ENCODE results near the gene PRPF40B.

The PRPF40B gene

DNA sequence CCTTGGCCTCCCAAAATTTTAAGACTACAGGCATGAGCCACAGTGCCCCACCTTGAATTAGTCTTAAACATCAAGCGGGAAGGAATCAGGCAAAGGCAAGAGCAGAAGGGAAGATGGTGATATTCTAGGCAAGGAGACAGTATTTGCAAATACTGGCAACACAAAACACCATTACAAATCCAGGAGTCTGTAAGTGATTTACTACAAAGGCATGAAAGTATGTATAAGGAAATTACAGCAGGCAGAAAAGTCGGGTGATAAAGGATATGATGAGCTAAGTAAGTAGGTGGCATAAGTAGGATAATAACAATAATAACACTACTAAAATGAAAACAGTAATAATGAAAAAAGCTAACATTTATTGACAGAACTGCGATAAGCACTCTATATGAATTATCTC lies 55.4 kb downstream of the PRPF40B start:
- TF ChIP-seq, protein P1, sequence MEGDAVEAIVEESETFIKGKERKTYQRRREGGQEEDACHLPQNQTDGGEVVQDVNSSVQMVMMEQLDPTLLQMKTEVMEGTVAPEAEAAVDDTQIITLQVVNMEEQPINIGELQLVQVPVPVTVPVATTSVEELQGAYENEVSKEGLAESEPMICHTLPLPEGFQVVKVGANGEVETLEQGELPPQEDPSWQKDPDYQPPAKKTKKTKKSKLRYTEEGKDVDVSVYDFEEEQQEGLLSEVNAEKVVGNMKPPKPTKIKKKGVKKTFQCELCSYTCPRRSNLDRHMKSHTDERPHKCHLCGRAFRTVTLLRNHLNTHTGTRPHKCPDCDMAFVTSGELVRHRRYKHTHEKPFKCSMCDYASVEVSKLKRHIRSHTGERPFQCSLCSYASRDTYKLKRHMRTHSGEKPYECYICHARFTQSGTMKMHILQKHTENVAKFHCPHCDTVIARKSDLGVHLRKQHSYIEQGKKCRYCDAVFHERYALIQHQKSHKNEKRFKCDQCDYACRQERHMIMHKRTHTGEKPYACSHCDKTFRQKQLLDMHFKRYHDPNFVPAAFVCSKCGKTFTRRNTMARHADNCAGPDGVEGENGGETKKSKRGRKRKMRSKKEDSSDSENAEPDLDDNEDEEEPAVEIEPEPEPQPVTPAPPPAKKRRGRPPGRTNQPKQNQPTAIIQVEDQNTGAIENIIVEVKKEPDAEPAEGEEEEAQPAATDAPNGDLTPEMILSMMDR (conservative IDR thresholded peaks at IDR 0.05; ENCODE audit: control insufficient read depth, insufficient read depth, low read depth, low read length), result no peak
- no peak for DNase-seq (ENCODE audit: low read depth)
- H3K4me3 ChIP-seq (ENCODE audit: control insufficient read depth, low read depth, low read length), result no peak overlapping the region

DNA sequence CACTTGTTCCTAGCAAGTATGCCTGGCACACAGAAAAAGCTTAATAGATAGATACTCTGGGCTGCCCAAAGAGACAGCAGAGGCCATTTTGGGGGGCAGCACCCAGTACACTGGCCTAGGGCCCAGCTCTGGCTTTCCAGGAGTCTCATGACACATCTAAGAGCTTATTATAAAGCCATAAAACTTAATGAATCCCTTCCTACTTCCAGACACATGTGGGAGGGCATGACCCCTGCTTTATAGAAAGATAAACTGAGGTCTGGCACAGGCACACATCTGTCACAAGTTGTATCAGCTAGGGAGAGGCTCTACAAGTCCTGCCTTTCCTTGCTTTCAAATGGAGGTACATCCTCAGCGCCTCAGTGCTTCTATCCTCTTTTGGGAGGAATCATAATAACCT lies 56.7 kb downstream of the PRPF40B start:
- no peak overlapping the region for H3K4me3 ChIP-seq (ENCODE audit: control insufficient read depth, low read depth, low read length)
- TF ChIP-seq, protein P1 (conservative IDR thresholded peaks at IDR 0.05; ENCODE audit: control insufficient read depth, insufficient read depth, low read depth, low read length), result no peak
- peak; percentile 28 for DNase-seq (ENCODE audit: low read depth)

DNA sequence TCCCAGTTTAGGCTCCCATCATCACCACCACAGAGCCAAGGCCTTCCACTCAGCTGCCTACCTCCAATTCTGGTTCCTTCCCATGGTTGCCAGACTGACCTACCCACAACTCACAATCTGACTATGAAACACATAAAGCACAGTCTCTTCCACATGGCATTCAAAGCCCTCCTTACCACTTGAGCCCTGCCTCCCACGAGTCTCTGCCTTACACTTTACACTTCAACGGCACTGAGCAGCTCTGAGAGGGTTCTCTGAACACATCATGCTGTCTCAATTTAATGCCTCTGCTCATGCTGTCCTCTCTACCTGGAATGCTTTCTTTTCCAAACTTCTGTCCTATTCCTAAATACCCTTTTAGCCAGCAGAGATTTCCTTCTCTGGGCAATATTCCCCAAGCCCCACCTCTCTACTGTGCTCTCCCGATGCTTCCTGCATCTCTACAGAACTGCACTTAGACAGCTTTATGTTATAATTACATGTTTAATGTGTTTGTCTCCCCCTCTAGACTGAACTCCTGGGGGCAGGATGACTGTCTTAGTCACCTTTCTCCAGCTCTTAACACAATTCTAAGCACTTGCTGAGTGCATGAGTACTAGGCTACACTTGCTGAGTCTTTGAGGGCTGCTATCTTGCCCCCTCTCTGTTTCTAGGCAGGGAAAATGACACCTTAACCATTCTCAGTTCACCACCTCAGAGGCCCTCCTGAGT lies 60.4 kb downstream of the PRPF40B start:
- DNase-seq (ENCODE audit: low read depth), result no peak
- H3K4me3 ChIP-seq (ENCODE audit: control insufficient read depth, low read depth, low read length), result no peak overlapping the region
- TF ChIP-seq, protein P1 (conservative IDR thresholded peaks at IDR 0.05; ENCODE audit: control insufficient read depth, insufficient read depth, low read depth, low read length), result no peak

DNA sequence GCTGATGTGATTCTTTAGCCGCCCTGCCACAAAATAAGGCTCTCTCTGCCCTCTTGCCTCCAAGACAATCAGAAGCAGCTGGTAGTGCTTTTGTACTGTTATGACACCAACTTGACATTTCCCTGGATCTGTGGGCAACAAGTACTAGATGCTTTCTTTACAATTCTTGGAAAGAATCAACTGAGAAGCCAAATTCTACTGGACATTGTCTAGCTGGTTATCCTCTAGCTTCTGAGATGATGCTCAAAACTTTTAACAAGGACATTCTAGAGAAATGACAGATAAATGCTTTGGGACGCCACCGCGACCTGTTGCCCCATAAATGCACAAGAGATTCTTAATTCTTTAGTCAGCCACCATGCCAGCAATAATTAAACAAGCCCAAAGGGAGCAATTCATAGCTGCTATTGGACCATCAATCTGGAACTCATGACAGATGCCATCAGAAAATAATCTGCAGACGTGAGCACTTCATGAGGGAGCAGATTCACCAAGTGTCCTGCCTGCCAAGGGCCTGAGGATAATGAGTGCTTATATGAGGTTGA lies 61.0 kb downstream of the PRPF40B start:
- H3K4me3 ChIP-seq (ENCODE audit: control insufficient read depth, low read depth, low read length), result no peak overlapping the region
- TF ChIP-seq, protein P1 (conservative IDR thresholded peaks at IDR 0.05; ENCODE audit: control insufficient read depth, insufficient read depth, low read depth, low read length), result no peak
- no peak for DNase-seq (ENCODE audit: low read depth)

DNA sequence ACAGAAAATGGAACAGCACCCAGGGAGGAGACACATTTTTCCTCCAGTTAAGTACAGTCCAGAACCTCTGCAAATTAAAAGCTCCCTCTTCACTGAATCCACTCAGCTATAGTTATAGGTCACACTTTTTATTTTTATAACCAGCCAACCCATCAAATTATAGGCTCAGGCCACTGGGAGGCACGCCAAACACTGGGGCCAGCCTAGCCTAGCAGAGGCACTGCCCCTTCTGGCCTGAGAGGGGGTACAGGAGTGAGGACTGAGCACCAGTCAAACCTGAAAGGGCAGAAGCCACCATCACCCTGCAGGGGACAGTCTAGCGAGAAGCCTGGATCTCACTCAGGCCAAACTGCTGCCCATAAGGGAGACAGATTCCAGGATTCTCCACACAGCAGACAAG lies 64.6 kb downstream of the PRPF40B start:
- DNase-seq (ENCODE audit: low read depth), result no peak
- TF ChIP-seq, protein P1 (conservative IDR thresholded peaks at IDR 0.05; ENCODE audit: control insufficient read depth, insufficient read depth, low read depth, low read length), result no peak

DNA sequence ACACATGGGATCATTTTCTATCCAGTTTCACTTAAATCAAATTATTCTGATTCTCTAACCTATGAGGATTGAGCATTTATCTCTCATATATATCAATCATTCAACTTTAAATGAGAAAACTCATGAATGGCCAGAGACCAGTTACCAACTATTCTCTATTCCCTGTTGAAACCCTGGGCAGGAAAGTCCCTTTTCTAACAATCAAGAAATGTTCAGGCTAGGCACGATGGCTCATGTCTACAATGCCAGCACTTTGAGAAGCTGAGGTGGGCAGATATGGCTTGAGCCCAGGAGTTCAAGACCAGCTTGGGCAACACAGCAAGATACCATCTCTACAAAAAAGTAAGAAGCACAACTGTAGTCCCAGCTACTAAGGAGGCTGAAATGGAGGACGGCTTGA lies 65.9 kb downstream of the PRPF40B start:
- no peak for DNase-seq (ENCODE audit: low read depth)
- TF ChIP-seq, protein P1 (conservative IDR thresholded peaks at IDR 0.05; ENCODE audit: control insufficient read depth, insufficient read depth, low read depth, low read length), result no peak
- H3K4me3 ChIP-seq (ENCODE audit: control insufficient read depth, low read depth, low read length), result no peak overlapping the region

More for the DNA sequence above, 64.6 kb downstream of the PRPF40B start:
- no peak overlapping the region for H3K4me3 ChIP-seq (ENCODE audit: control insufficient read depth, low read depth, low read length)
